GF-D8 (cell line): Measurements from ENCODE around the gene PDE6A.
"Not testable (repeated sequence)": the region's sequence is repeated elsewhere in the genome, so short reads cannot be mapped to it uniquely, and the experiment has no call there.

ENCODE experiments used
- DNase-seq: peaks from one replicate; lab custom pipeline; 2025; lab: John Stamatoyannopoulos, UW

Gene PDE6A

GRCh38 chr5:149951138-149951749, 6.7 kb upstream of the PDE6A start:
- no peak for DNase-seq

- no peak for DNase-seq
Observed at GRCh38 chr5:149948993-149949392, 4.4 kb upstream of the PDE6A start.

- DNase-seq, result no peak
Observed at GRCh38 chr5:149946118-149946517, 1.5 kb upstream of the PDE6A start.

GRCh38 chr5:149943177-149943949, 1.2 kb downstream of the PDE6A start:
- DNase-seq, result not testable (repeated sequence)

GRCh38 chr5:149942741-149943169, 1.8 kb downstream of the PDE6A start:
- DNase-seq, result not testable (repeated sequence)

GRCh38 chr5:149942199-149942598, 2.4 kb downstream of the PDE6A start:
- DNase-seq, result no peak

- DNase-seq, result no peak
Observed at GRCh38 chr5:149941795-149942194, 2.8 kb downstream of the PDE6A start.

GRCh38 chr5:149940941-149941644, 3.5 kb downstream of the PDE6A start:
- DNase-seq, result no peak

GRCh38 chr5:149940077-149940574, 4.5 kb downstream of the PDE6A start:
- peak; percentile 97 for DNase-seq

GRCh38 chr5:149939546-149939945, 5.0 kb downstream of the PDE6A start:
- peak; percentile 74 for DNase-seq

GRCh38 chr5:149938791-149939358, 5.7 kb downstream of the PDE6A start:
- peak; percentile 90 for DNase-seq

GRCh38 chr5:149938279-149938678, 6.3 kb downstream of the PDE6A start:
- no peak for DNase-seq

GRCh38 chr5:149937610-149938009, 7.0 kb downstream of the PDE6A start:
- no peak for DNase-seq

- no peak for DNase-seq
Observed at GRCh38 chr5:149936700-149937091, 7.9 kb downstream of the PDE6A start.

GRCh38 chr5:149936044-149936699, 8.4 kb downstream of the PDE6A start:
- DNase-seq, result no peak

GRCh38 chr5:149935431-149935901, 9.1 kb downstream of the PDE6A start:
- DNase-seq, result no peak

GRCh38 chr5:149932445-149933350, 11.9 kb downstream of the PDE6A start:
- no peak for DNase-seq

GRCh38 chr5:149931992-149932436, 12.6 kb downstream of the PDE6A start:
- no peak for DNase-seq

GRCh38 chr5:149930749-149931574, 13.6 kb downstream of the PDE6A start:
- no peak for DNase-seq
